DMS53 (cell line): ENCODE results near the gene RELL1.
A peak's percentile ranks its signal among the peaks of the same experiment; 100 is the strongest.

Experiments
- DNase-seq: peaks from one replicate; lab custom pipeline; 2025; lab: John Stamatoyannopoulos, UW

RELL1 gene

DNA sequence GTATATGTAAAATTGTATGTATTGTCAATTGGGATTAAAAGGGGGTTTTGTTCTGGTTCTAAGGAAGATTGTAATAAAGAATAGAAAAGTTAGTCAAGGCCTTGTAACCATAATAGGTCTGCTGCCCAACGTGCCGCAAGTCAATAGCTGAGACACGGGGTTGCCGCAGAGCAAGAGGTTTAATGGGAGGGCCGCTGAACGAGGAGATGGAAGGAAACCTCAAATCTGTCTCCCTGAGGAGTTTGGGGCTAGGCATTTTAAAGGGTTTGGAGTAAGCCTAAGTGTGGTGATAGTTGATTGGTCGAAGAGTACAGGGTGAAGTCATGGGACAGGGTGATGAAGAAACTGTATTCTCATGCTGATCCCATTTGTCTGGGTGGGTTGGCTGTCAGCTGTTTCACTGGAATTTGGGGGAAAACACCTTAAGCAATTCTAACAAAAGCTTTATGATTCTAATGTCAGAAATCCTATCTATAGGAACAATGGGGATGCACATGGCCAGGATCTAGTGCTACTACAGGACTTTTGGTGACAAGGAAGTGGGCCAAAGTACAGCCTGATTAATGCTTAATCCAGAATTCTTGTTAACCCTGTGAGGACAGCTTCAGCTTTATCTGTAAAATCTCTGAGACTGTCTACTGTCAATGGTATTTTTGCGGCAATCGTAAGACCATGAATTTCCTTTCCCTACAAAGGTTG, 86.9 kb downstream of the RELL1 start:
- DNase-seq, result no peak

- DNase-seq, result no peak
Observed at GRCh38 chr4:37597034-37597433, 89.1 kb downstream of the RELL1 start.

GRCh38 chr4:37595875-37596680, 90.1 kb downstream of the RELL1 start:
- no peak for DNase-seq

DNA sequence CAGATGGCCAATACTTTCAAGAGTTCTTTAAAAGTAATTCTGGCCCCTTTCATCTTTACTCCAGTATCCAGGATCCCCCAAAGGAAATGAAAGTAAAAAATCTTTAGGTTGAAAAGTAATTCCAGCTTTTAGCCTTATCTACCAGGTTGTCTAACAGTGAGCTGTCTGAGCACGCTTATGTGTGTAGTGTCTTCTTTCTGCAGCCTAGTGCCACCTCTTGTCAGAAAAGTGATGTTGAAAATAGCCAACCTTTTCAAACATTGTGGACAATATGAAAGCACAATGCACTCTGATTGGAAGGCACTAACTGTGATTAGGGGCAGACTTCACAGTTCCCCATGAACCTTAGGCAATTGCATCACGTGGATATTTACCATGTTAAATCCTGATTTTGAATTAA, 92.1 kb downstream of the RELL1 start:
- peak; percentile 42 for DNase-seq

GRCh38 chr4:37591349-37591748, 94.8 kb downstream of the RELL1 start:
- no peak for DNase-seq

- DNase-seq, result peak; percentile 68
Observed at GRCh38 chr4:37590016-37590415, 96.2 kb downstream of the RELL1 start.

GRCh38 chr4:37588150-37588549, 98.0 kb downstream of the RELL1 start:
- DNase-seq, result no peak

DNA sequence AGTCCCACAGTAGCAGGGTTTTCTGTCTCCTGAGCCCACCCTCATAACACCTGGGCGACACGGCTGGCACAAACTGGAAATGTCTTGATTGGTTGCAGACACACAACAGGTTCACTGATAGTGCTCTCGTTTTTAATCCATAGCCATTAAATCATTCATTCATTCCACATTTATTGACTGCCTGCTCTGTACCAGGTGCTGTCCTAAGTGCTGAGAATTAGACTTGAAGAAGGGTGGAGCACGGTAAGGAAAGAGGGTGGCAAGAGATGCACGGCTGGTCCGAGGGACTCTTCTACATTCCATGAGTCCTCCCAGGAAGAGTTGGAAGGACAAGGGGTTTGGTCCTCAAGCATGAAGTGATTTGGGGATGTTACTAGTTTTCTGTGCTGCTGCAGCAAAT, 100.0 kb downstream of the RELL1 start:
- DNase-seq, result no peak

- no peak for DNase-seq
Observed at GRCh38 chr4:37584493-37585060, 101.6 kb downstream of the RELL1 start.

DNA sequence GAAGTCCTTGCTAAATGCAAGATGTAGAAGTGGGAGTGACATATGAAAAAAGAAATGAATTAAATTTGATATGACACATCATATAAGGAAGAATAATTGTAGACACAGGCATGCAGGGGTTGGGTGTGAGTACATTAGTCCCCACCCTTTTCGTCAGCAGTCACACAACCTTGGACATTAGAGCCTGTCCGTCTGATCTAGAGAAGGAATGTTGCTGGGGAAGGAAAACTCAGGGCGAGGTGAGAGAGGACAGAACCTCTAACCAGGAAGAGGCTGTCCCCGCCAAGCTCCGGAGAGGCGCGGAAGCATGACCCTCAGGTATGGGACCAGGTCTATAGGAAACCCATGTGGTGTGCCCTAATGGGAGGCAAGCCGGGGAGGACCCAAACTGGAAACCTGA, 102.1 kb downstream of the RELL1 start:
- no peak for DNase-seq

DNA sequence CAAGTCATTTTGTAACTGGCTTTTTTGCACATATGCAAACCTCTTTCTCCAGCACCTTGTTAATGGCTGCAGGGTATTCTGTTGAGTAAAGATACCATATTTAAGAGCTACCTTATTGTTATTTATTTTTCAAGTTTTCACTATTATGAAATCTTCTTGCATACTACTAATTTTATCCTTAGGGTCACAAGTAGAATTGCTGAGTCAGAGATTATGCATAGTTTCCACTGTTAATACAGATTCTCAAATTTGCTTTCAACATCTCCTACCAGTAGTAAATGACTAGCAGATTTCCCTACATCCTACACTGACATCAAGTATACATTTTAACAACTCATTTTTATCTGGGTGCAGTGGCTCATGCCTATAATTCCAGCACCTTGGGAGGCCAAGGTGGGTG, 112.6 kb downstream of the RELL1 start:
- no peak for DNase-seq

- DNase-seq, result no peak
Observed at GRCh38 chr4:37568489-37568888, 117.7 kb downstream of the RELL1 start.

- no peak for DNase-seq
Observed at GRCh38 chr4:37567836-37568235, 118.3 kb downstream of the RELL1 start.

- DNase-seq, result no peak
Observed at GRCh38 chr4:37562592-37562991, 123.6 kb downstream of the RELL1 start.

- DNase-seq, result peak; percentile 30
Observed at GRCh38 chr4:37561803-37562207, 124.4 kb downstream of the RELL1 start.

DNA sequence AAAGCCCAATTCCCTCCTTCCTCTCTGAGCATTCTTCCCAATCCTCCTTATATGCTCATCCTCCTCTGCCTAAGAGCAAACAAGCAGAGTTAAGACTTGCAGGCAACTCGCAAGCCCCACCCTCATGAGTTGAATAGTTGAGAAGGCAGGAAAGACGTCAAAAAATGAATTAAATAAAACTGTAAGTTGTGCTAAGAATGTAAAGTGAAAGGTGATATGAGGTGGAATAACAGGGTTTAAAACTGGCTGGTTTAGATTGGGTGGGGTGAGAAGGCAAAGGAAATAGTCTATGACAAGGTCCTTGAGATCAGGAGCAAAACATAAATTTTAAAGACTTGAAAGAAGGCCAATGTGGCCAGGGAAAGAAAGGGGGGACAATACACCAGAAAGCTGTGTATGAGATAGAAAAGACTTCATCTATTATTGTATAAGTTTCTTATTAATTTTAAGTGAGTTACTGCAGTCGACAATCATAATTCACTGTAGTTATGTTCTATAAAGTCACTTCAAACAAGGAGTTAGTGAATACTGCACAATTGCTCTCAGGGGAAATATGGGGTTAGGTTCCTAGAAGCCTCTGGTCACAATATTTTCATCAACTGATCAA, 124.9 kb downstream of the RELL1 start:
- DNase-seq, result no peak
